Heart left ventricle (tissue), 13 donors: Measurements from ENCODE around the gene TOX2.

Experiments used
- POLR2A ChIP-seq, 2 donors: fragments of 450-650 bp; IDR thresholded peaks; one replicate each; pipeline ENCODE4 v1.6.1; 2017; ENCODE audit warnings: antibody characterized with exemption in 2 of 2, mild to moderate bottlenecking in 2 of 2, moderate library complexity in 2 of 2
- TF ChIP-seq, protein P1 (sequence below), 12 donors: fragments of 200-600 bp; sonication (generic) in 4 of 12; IDR thresholded peaks; one replicate each; pipeline versions ENCODE4 v1.5.0 to v1.8.0; 2018 to 2022; ENCODE audit warnings: antibody characterized with exemption in 12 of 12, mild to moderate bottlenecking in 5 of 12
- donor health status: ischemic (EF 13 %, LVEDD 7.1; RV severe dilation, severe dysfunction).
- donor health status: DM: no; HTN: yes; CAD: no.
- donor health status: DM: no; HTN: no; CAD: no.
- donor health status: ischemic (EF 25% LVEDD 6.9; RV normal size, moderate dysfunction).
- donor health status: ischemic (EF 25% LVEDD 5.7; RV mildly dilated, moderate dysfunction).
- donor health status: ischemic (EF 35%, LVEDD 5.7; RV mildly dilated, moderate dysfunction).
- donor health status: nonischemic (EF 11% LVEDD 7.7; RV severe dilation, severe dysfunction).
- donor health status: DM: yes; HTN: yes; CAD: no.
- donor health status: PGD.
- donor health status: ischemic (EF 29% LVEDD 5.4; RV normal size, mild dysfunction).
- donor health status: nonischemic (EF 23%, LVEDD 6.1; RV moderate dilation, normal function).

DNA sequence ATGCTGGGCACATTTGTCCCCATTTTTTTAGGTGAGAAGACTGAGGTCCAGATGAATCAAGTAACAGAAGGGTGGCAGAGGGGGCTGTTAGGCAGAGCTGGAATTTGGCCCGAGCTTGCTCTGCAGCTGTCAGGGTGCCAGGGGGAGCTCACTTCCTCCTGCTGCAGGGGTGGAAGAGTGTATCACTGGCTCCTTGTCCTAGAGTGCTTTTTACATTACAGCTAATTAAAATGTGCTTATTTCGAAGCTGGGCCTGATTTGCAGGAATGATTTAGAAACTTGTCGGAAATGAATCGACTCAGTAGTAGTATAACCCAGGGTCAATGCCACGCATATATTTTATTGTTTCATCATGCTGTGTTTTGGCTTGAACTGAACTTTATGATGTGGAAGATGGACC is 11.1 kb downstream of the TOX2 start:
- TF ChIP-seq POLR2A (IDR thresholded peaks at IDR 0.05): no peak
- TF ChIP-seq, protein P1, sequence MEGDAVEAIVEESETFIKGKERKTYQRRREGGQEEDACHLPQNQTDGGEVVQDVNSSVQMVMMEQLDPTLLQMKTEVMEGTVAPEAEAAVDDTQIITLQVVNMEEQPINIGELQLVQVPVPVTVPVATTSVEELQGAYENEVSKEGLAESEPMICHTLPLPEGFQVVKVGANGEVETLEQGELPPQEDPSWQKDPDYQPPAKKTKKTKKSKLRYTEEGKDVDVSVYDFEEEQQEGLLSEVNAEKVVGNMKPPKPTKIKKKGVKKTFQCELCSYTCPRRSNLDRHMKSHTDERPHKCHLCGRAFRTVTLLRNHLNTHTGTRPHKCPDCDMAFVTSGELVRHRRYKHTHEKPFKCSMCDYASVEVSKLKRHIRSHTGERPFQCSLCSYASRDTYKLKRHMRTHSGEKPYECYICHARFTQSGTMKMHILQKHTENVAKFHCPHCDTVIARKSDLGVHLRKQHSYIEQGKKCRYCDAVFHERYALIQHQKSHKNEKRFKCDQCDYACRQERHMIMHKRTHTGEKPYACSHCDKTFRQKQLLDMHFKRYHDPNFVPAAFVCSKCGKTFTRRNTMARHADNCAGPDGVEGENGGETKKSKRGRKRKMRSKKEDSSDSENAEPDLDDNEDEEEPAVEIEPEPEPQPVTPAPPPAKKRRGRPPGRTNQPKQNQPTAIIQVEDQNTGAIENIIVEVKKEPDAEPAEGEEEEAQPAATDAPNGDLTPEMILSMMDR (IDR thresholded peaks at IDR 0.05): no peak
